Adrenal gland (tissue), 5 donors: Measurements from ENCODE around the gene BCL6B.

Source experiments
- CTCF ChIP-seq, 6 experiments: fragments of 450-650 bp in 4 of 6; fragments of 200-600 bp in 2 of 6; sonication (generic) in 1 of 6; IDR thresholded peaks; 1 replicate in 5 of 6; 2 replicates in 1 of 6; pipeline versions ENCODE4 v1.5.1 to v1.8.0; 2016 to 2021; ENCODE audit warnings: antibody characterized with exemption in 6 of 6, mild to moderate bottlenecking in 2 of 6, moderate library complexity in 1 of 6
- POLR2A ChIP-seq, 2 donors: fragments of 450-650 bp; IDR thresholded peaks; one replicate each; pipeline ENCODE4 v1.6.1; 2017; ENCODE audit warnings: antibody characterized with exemption in 2 of 2, mild to moderate bottlenecking in 2 of 2, moderate library complexity in 1 of 2
- donor health status: DM: no; HTN: no; CAD: no.

GRCh38 chr17:7068268-7068667, 45.4 kb downstream of the BCL6B start:
- no peak for TF ChIP-seq CTCF (IDR thresholded peaks at IDR 0.05)
- no peak for TF ChIP-seq POLR2A (IDR thresholded peaks at IDR 0.05)
